Caki2 (cell line): ENCODE data around the gene SERPINF2. TPM values are rescaled to one million over a fixed set of nuclear protein-coding genes. Genes with fewer than 3 reads are reported as not detected.
A peak's percentile ranks its signal among the peaks of the same experiment; 100 is the strongest.
"Not testable (repeated sequence)": the region's sequence is repeated elsewhere in the genome, so short reads cannot be mapped to it uniquely, and the experiment has no call there.

ENCODE experiments used
- DNase-seq: peaks from one replicate; pipeline ENCODE4 v3.0.0-alpha.2; 2015; ENCODE audit warnings: low read depth
- in situ Hi-C: cut with HindIII; loops from 2 replicates; pipeline ENCODE4 v1.10.0; 2016; ENCODE audit warnings: low sequenced_read_pairs, low pct_unique_long_range_greater_than_20kb, mixed read lengths
- total RNA-seq: library from RNA; depleted of rRNA; stranded (reverse); fragments of >200 nt; shearing (Covaris generic); gene quantifications from 2 replicates; pipeline ENCODE4 v1.2.3, GENCODE V29; 2014; ENCODE audit warnings: low replicate concordance

Gene SERPINF2
- total RNA-seq, 1 experiment from 2014 or later = 0.68 TPM

DNA sequence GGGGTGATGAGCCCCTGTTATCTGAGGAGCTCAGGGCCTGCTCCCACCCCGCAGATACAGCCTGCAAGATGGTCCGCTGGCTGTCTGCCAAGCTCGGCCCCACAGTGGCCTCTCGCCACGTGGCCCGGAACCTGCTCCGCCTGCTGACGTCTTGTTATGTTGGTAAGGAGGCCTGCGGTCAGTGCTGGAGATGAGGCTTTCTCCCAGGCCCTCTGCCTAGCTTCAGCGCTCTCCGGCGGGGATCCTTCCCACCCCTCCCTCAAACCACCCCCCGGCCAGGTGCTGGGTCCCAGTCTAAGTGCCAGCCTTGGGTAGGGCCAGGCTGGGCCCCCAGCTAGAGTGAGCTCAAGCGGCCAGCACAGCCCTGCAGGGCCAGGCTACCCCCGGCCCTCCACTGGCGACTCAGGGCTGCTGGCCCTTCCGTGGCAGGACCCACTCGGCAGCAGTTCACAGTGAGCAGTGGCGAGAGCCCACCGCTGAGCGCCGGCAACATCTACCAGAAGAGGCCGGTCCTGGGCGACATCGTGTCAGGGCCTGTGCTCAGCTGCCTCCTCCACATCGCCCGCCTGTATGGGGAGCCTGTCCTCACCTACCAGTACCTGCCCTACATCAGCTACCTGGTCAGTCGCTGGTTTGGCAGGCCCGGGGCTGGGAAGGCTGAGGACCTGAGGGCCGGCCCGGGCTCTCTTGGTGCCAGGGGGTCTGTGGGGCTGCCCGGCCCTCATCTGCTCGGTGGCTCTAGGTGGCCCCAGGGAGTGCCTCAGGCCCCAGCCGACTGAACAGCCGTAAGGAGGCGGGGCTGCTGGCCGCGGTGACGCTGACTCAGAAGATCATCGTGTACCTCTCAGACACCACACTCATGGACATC is 12.1 kb upstream of the SERPINF2 start:
- in situ Hi-C loops = no loop called here
- DNase-seq = peak; percentile 46

DNA sequence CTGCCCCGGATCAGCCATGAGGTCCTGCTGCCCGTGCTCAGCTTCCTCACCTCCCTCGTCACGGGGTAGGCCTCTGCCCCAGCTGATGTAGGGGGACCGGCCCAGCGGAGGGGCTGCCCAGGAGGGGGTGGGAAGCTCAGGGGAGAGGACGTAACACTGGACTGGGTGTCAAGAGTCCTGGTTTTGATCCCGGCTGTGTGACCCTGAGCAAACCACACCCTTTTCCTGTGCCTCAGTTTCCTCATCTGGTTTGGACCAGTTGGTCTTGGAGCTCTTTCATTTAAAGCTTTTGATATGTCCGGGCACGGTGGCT is 11.5 kb upstream of the SERPINF2 start:
- no peak for DNase-seq

GRCh38 chr17:1732241-1732832 is 10.3 kb upstream of the SERPINF2 start:
- in situ Hi-C loops = no loop called here
- no peak for DNase-seq

More for the DNA sequence above, 11.5 kb upstream of the SERPINF2 start:
- in situ Hi-C loops = no loop called here

GRCh38 chr17:1732833-1733321 is 9.8 kb upstream of the SERPINF2 start:
- in situ Hi-C loops = no loop called here
- DNase-seq = no peak

GRCh38 chr17:1733759-1734158 is 8.9 kb upstream of the SERPINF2 start:
- no peak for DNase-seq
- in situ Hi-C loops = no loop called here

- in situ Hi-C loops = no loop called here
- DNase-seq = no peak
These were observed 7.3 kb upstream of the SERPINF2 start for GRCh38 chr17:1735418-1735817.

DNA sequence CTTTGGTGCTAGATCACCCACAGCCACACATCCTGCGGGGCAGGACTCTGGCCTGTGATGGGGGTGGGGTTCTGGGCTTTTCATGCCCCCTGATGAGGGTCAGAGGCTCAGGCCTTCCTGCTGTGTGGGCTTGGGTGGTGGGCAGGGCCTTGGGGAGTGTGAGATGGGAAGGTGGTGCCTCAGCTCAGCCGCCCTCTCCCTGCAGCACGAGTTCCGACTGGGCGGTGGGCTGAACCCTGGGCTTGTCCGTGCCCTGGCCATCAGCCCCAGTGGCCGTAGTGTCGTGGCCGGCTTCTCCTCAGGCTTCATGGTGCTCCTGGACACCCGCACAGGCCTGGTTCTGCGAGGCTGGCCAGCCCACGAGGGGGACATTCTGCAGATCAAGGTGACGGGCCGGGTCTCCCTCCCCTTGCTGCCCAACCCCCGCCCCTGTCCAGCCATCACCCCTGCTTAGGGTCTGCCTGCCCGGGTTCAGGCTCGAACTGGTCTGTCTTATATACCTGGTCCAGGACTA is 6.8 kb upstream of the SERPINF2 start:
- in situ Hi-C loops = no loop called here
- no peak for DNase-seq

GRCh38 chr17:1736348-1737281 is 6.1 kb upstream of the SERPINF2 start:
- peak; percentile 58 for DNase-seq
- in situ Hi-C loops = no loop called here

DNA sequence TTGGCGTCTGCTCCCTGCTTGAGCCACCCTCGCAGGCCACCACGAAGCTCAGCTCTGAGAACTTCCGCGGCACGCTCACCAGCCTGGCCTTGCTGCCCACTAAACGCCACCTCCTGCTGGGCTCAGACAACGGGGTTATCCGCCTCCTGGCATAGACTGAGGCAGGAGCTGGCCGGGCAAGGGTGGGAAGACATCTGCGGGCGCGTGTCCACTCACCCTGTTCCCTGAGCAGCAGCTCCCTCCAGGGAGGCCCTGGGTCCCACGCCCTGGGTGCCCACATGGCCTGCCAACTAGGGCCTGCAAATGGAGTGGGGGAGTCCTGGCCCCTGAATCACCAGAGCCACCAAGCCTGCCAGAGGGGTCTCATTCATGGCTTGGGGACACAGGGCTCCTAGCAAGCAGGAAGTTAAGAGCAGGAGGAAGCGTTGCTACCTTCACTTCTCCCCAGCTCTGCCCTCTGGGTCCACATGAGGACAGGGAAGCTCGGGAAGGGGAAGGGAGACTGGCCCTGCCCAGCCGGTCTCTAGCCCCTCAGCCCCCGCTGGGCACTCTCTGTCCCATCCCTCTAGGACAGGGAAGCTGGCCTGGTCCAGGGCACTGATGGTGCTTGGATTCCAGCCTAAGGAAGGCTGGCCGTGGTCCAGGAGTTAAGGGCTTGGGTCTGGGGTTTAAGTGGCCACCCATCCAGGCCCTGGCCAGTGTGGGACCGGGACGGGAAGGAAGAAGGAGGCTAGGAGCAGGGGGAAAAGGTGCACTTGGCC is 5.0 kb upstream of the SERPINF2 start:
- DNase-seq = no peak
- in situ Hi-C loops = no loop called here

- in situ Hi-C loops, DNase-seq: not testable (repeated sequence)
These were observed 772 bp upstream of the SERPINF2 start for GRCh38 chr17:1741899-1742298.

DNA sequence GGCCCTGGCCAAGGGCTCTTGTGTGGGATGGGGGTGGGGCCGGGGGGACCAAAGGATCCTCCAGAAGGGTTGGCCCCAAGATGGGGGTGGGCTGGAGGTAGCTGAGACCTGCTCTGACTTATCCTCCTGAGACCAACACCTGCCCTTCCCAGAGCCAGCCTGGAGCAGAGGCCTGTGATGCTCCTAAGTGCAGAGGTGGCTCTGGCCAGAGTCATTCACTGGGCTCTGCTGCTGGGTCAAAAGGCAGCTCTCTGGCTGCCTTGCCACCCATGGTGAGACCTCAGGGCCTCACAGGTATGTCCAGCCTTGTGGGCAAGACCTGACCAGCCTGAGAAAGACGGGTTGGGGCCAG is 393 bp downstream of the SERPINF2 start:
- in situ Hi-C loops = no loop called here
- DNase-seq = no peak

- DNase-seq = no peak
- in situ Hi-C loops = no loop called here
These were observed 2.2 kb downstream of the SERPINF2 start for GRCh38 chr17:1744551-1745512.

DNA sequence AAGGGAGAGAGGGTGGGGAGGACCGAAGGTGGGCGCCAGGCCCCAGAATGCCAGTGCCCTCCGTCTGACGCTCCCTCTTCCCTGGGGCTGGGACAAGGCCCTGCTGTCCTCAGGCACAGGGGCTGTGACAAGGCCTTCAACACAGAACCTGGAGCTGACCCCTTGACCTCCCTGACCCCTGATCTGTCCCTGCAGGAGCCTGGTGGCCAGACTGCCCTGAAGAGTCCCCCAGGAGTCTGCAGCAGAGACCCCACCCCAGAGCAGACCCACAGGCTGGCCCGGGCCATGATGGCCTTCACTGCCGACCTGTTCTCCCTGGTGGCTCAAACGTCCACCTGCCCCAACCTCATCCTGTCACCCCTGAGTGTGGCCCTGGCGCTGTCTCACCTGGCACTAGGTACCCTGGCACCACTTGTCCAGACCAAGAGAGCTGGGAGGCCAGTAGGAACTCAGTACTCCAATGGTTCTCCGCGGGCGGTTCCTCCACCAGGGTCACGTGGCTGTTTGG is 2.9 kb downstream of the SERPINF2 start:
- DNase-seq = no peak
- in situ Hi-C loops = no loop called here

DNA sequence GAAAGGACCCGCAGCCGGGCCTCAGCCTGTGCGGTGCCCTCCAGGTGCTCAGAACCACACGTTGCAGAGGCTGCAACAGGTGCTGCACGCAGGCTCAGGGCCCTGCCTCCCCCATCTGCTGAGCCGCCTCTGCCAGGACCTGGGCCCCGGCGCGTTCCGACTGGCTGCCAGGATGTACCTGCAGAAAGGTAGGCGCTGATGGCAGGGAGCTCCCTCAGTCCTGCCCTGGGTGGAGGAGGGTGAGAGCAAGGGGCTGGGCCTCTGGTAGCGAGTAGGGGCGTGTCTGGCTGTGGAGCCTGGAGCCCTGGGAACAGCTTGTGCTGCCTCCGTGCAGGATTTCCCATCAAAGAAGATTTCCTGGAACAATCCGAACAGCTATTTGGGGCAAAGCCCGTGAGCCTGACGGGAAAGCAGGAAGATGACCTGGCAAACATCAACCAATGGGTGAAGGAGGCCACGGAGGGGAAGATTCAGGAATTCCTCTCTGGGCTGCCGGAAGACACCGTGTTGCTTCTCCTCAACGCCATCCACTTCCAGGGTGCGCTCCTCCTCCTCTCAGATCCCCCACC is 4.4 kb downstream of the SERPINF2 start:
- in situ Hi-C loops = no loop called here
- no peak for DNase-seq

- in situ Hi-C loops = no loop called here
- no peak for DNase-seq
These were observed 8.0 kb downstream of the SERPINF2 start for GRCh38 chr17:1750628-1751027.

DNA sequence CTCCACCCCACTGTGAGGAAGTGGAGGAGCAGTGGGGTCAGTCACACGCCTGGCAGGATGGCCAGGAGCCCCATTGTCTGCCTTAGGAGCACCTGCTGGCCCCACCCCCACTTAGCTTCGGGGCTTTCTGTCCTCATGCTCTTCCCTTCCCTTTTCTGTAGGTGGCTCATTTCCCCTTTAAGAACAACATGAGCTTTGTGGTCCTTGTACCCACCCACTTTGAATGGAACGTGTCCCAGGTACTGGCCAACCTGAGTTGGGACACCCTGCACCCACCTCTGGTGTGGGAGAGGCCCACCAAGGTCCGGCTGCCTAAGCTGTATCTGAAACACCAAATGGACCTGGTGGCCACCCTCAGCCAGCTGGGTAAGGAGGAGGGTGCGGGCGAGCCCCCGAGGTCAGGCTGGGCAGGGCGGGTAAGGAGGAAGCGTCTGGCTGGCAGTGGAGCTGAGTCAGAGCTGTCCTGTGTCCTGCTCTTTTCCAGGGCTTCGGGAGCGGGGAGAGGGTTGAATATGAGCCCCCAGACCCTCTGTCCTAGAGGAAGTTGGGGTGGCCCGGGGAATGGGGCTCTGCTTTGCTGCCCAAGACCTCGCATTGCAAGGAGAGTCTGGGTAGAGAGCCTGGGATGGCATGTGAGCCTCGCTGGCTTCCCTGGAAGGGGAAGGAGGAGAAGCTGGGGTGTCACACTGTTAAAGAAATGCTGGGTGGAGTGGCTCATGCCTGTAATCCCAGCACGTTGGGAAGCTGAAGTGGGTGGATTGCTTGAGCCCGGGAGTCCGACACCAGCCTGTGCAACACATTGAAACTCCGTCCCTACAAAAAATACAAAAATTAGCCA is 10.0 kb downstream of the SERPINF2 start:
- in situ Hi-C loops = no loop called here
- DNase-seq = peak; percentile 60
